GM21786 (cell line): Measurements from ENCODE around the gene ZNF276.
A peak's percentile ranks its signal among the peaks of the same experiment; 100 is the strongest.
"Not testable (repeated sequence)": the region's sequence is repeated elsewhere in the genome, so short reads cannot be mapped to it uniquely, and the experiment has no call there.

Experiments
- ATAC-seq: cut with Tn5 transposase; IDR thresholded peaks from one replicate; pipeline ENCODE4 v1.9.1; 2021; ENCODE audit not compliant: unreplicated experiment

ZNF276 gene

GRCh38 chr16:89695875-89696669 is 25.3 kb upstream of the ZNF276 start:
- ATAC-seq: no peak

- ATAC-seq: no peak
Measured at GRCh38 chr16:89696670-89697128, 24.6 kb upstream of the ZNF276 start.

- ATAC-seq: no peak
Measured at GRCh38 chr16:89697161-89697615, 24.1 kb upstream of the ZNF276 start.

GRCh38 chr16:89697616-89698331 is 23.6 kb upstream of the ZNF276 start:
- no peak for ATAC-seq

- ATAC-seq: not testable (repeated sequence)
Measured at GRCh38 chr16:89698717-89699116, 22.6 kb upstream of the ZNF276 start.

- ATAC-seq: not testable (repeated sequence)
Measured at GRCh38 chr16:89699629-89700099, 21.7 kb upstream of the ZNF276 start.

GRCh38 chr16:89700100-89700648 is 21.2 kb upstream of the ZNF276 start:
- peak; percentile 56 for ATAC-seq

- ATAC-seq: no peak
Measured at GRCh38 chr16:89700649-89701424, 20.5 kb upstream of the ZNF276 start.

GRCh38 chr16:89701425-89702406 is 19.6 kb upstream of the ZNF276 start, which contains the start of gene SPATA2L:
Gene SPATA2L (minus strand): TSS chr16:89701705. CDS start chr16:89701232, 473 bp downstream.
- peak; percentile 55 for ATAC-seq

- ATAC-seq: no peak
Measured at GRCh38 chr16:89704281-89704680, 17.1 kb upstream of the ZNF276 start.

GRCh38 chr16:89705006-89705405 is 16.3 kb upstream of the ZNF276 start:
- no peak for ATAC-seq

GRCh38 chr16:89706518-89707260 is 14.6 kb upstream of the ZNF276 start:
- no peak for ATAC-seq

GRCh38 chr16:89707695-89708094 is 13.6 kb upstream of the ZNF276 start:
- no peak for ATAC-seq

GRCh38 chr16:89708481-89708931 is 12.8 kb upstream of the ZNF276 start:
- ATAC-seq: no peak

GRCh38 chr16:89709166-89709565 is 12.2 kb upstream of the ZNF276 start:
- ATAC-seq: no peak

GRCh38 chr16:89709716-89710432 is 11.5 kb upstream of the ZNF276 start:
- no peak for ATAC-seq

GRCh38 chr16:89710709-89711564 is 10.4 kb upstream of the ZNF276 start:
- ATAC-seq: no peak
